CD14-positive monocyte (primary cell): ENCODE results near the gene SPTSSA. TPM values are rescaled to one million over a fixed set of nuclear protein-coding genes. Genes with fewer than 3 reads are reported as not detected.

Experiments
- DNase-seq, 3 donors: peaks; one replicate each; pipeline ENCODE4 v3.0.0-alpha.2; 2011 to 2022
- H2AFZ ChIP-seq: 2 replicates; pipeline ENCODE4 v1.6.0; 2012; ENCODE audit warnings: mild to moderate bottlenecking, low read depth, low read length, inconsistent platforms; ENCODE audit not compliant: insufficient read depth, poor library complexity, severe bottlenecking
- H3K27ac ChIP-seq, 2 donors: 1 replicate in 1 of 2; 2 replicates in 1 of 2; pipeline ENCODE4 v1.5.1; 2012 to 2013; ENCODE audit warnings: low read length in 2 of 2, control low read depth in 1 of 2, inconsistent platforms in 1 of 2, low read depth in 1 of 2, mild to moderate bottlenecking in 1 of 2
- H3K27me3 ChIP-seq, 2 donors: one replicate each; pipeline versions ENCODE4 v1.6.0 to v1.6.1; 2011 to 2013; ENCODE audit warnings: low read length in 2 of 2; ENCODE audit not compliant: control insufficient read depth in 2 of 2, insufficient read depth in 2 of 2
- H3K36me3 ChIP-seq, 2 donors: replicated peaks in 1 of 2; 1 replicate in 1 of 2; 2 replicates in 1 of 2; pipeline versions ENCODE4 v1.5.1 to v1.6.1; 2012 to 2013; ENCODE audit warnings: low read length in 2 of 2, control low read depth in 1 of 2, inconsistent platforms in 1 of 2, mild to moderate bottlenecking in 1 of 2; ENCODE audit not compliant: insufficient read depth in 2 of 2, control insufficient read depth in 1 of 2
- H3K4me1 ChIP-seq, 2 donors: 1 replicate in 1 of 2; 2 replicates in 1 of 2; pipeline versions ENCODE4 v1.5.1 to v1.6.1; 2012 to 2013; ENCODE audit warnings: low read length in 2 of 2, control low read depth in 1 of 2, inconsistent platforms in 1 of 2, mild to moderate bottlenecking in 1 of 2, moderate library complexity in 1 of 2; ENCODE audit not compliant: insufficient read depth in 2 of 2, control insufficient read depth in 1 of 2
- H3K4me2 ChIP-seq: replicated peaks from 2 replicates; pipeline ENCODE3; 2012; ENCODE audit warnings: low read length, moderate library complexity, mild to moderate bottlenecking; ENCODE audit not compliant: poor library complexity, severe bottlenecking; ENCODE audit errors: extremely low read depth
- H3K4me3 ChIP-seq, 3 experiments: fragments of 200-600 bp in 1 of 3; sonication (generic) in 1 of 3; replicated peaks in 1 of 3; 1 replicate in 2 of 3; 2 replicates in 1 of 3; pipeline ENCODE4 v1.5.1; 2011 to 2013; ENCODE audit warnings: low read length in 3 of 3, mild to moderate bottlenecking in 3 of 3, control low read depth in 2 of 3, low read depth in 2 of 3, inconsistent platforms in 1 of 3, moderate library complexity in 1 of 3
- H3K79me2 ChIP-seq: 2 replicates; pipeline ENCODE4 v1.6.0; 2012; ENCODE audit warnings: mild to moderate bottlenecking, control low read depth, inconsistent platforms, low read length, moderate library complexity; ENCODE audit not compliant: insufficient read depth
- H3K9ac ChIP-seq: 2 replicates; pipeline ENCODE4 v1.6.0; 2017; ENCODE audit warnings: low read length, mild to moderate bottlenecking; ENCODE audit not compliant: insufficient read depth, poor library complexity, severe bottlenecking
- H3K9me3 ChIP-seq, 2 donors: replicated peaks in 1 of 2; 1 replicate in 1 of 2; 2 replicates in 1 of 2; pipeline versions ENCODE4 v1.5.1 to v1.6.1; 2012 to 2013; ENCODE audit warnings: low read length in 2 of 2, control low read depth in 1 of 2; ENCODE audit not compliant: control insufficient read depth in 1 of 2, insufficient read depth in 1 of 2
- H4K20me1 ChIP-seq: 2 replicates; pipeline ENCODE4 v1.6.0; 2012; ENCODE audit warnings: mild to moderate bottlenecking, low read length, control low read depth, moderate library complexity; ENCODE audit not compliant: insufficient read depth
- H3K27ac Mint-ChIP-seq, 7 donors: one replicate each; pipeline ENCODE4 v1.8.0; 2020; ENCODE audit warnings: mild to moderate bottlenecking in 7 of 7, mixed read lengths in 7 of 7, moderate library complexity in 6 of 7, inconsistent platforms in 2 of 7
- H3K27me3 Mint-ChIP-seq, 3 donors: one replicate each; pipeline ENCODE4 v1.8.0; 2021 to 2022; ENCODE audit warnings: low read depth in 3 of 3, mild to moderate bottlenecking in 3 of 3, mixed read lengths in 3 of 3, moderate library complexity in 3 of 3, inconsistent platforms in 1 of 3
- H3K36me3 Mint-ChIP-seq, 2 donors: one replicate each; pipeline ENCODE4 v1.8.0; 2020; ENCODE audit warnings: mixed read lengths in 2 of 2, inconsistent platforms in 1 of 2, mild to moderate bottlenecking in 1 of 2
- H3K4me1 Mint-ChIP-seq: one replicate; pipeline ENCODE4 v1.8.0; 2020; ENCODE audit warnings: mild to moderate bottlenecking, mixed read lengths
- H3K4me3 Mint-ChIP-seq, 2 donors: one replicate each; pipeline ENCODE4 v1.8.0; 2020; ENCODE audit warnings: mild to moderate bottlenecking in 2 of 2, mixed read lengths in 2 of 2, moderate library complexity in 1 of 2
- H3K9me3 Mint-ChIP-seq, 7 donors: one replicate each; pipeline ENCODE4 v1.8.0; 2020 to 2022; ENCODE audit warnings: mixed read lengths in 7 of 7, mild to moderate bottlenecking in 6 of 7, moderate library complexity in 6 of 7, inconsistent platforms in 2 of 7
- WGBS: methylation state at CpG from one replicate; pipeline ENCODE4 v1.1.5; 2013; ENCODE audit warnings: missing lambda C conversion rate; ENCODE audit not compliant: insufficient coverage; 5-methylcytosine and 5-hydroxymethylcytosine counted together
- intact Hi-C, 2 donors: fragments of 100-400 bp; cut with micrococcal nuclease; formaldehyde crosslinking; loops; one replicate each; pipeline versions ENCODE4 v1.15.0 to v1.15.1; 2023
- polyA plus RNA-seq, 3 donors: library from polyadenylated mRNA; depleted of rRNA in 1 of 3; unstranded in 2 of 3; stranded (reverse) in 1 of 3; fragments of 300-500 nt in 2 of 3; fragments of >200 nt in 1 of 3; fragmentation: Illumina TruSeq in 2 of 3; gene quantifications; 1 replicate in 2 of 3; 2 replicates in 1 of 3; pipeline ENCODE4 v1.2.3, GENCODE V29; 2012 to 2021
- TF ChIP-seq, protein P1 (sequence below): fragments of 200-600 bp; IDR thresholded peaks from one replicate; pipeline ENCODE4 v1.8.0; 2022; ENCODE audit warnings: antibody characterized with exemption, mild to moderate bottlenecking

SPTSSA gene
- polyA plus RNA-seq, 3 donors = 14.2 to 85.7 (median 70.6) TPM

DNA sequence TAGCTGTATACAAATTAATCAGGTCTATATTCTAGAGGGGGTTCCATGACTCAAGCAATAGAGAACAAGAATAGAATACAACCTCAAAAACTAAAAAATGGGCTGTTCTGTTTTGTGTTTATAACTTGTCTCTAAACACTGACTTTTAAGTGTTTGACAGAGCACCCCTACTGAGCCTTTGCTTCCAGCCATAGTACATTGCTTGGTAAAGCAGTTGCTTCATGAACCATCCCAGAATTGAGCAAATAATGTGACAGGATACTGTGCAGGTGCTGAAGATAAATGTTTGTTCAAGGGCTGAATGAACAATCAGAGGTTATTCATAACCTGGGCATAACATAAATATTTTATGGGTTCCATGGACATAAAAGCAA is 11.5 kb downstream of the SPTSSA start:
- peaks cover 42% of the 10 kb centered on the region for H4K20me1 ChIP-seq
- Mint-ChIP-seq H3K27ac (no peak overlapping the region), H3K27me3 (peaks cover 0 to 1% (median 0%) of the 10 kb centered on the region in 3 donors), H3K36me3 (peaks cover 37 to 67% of the 10 kb centered on the region in 2 donors), H3K4me3 (no peak overlapping the region), H3K9me3 (peaks cover 0 to 2% (median 0%) of the 10 kb centered on the region in 7 donors), H3K4me1 (no peaks in the 10 kb centered on the region)
- H3K36me3 ChIP-seq = peaks cover 27 to 77% of the 10 kb centered on the region in 2 donors
- DNase-seq = no peak
- peaks cover 75% of the 10 kb centered on the region for H3K79me2 ChIP-seq
- H3K4me2 ChIP-seq = no peak overlapping the region
- H3K4me3 ChIP-seq = no peak overlapping the region
- H3K27me3 ChIP-seq = no peaks in the 10 kb centered on the region
- TF ChIP-seq, protein P1, sequence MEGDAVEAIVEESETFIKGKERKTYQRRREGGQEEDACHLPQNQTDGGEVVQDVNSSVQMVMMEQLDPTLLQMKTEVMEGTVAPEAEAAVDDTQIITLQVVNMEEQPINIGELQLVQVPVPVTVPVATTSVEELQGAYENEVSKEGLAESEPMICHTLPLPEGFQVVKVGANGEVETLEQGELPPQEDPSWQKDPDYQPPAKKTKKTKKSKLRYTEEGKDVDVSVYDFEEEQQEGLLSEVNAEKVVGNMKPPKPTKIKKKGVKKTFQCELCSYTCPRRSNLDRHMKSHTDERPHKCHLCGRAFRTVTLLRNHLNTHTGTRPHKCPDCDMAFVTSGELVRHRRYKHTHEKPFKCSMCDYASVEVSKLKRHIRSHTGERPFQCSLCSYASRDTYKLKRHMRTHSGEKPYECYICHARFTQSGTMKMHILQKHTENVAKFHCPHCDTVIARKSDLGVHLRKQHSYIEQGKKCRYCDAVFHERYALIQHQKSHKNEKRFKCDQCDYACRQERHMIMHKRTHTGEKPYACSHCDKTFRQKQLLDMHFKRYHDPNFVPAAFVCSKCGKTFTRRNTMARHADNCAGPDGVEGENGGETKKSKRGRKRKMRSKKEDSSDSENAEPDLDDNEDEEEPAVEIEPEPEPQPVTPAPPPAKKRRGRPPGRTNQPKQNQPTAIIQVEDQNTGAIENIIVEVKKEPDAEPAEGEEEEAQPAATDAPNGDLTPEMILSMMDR = no peak
- H3K4me1 ChIP-seq = no peaks in the 10 kb centered on the region
- intact Hi-C loops = no loop called here
- H3K9me3 ChIP-seq = no peaks in the 10 kb centered on the region
- H2AFZ ChIP-seq = no peak overlapping the region
- no peak overlapping the region for H3K27ac ChIP-seq
- H3K9ac ChIP-seq = no peak overlapping the region

DNA sequence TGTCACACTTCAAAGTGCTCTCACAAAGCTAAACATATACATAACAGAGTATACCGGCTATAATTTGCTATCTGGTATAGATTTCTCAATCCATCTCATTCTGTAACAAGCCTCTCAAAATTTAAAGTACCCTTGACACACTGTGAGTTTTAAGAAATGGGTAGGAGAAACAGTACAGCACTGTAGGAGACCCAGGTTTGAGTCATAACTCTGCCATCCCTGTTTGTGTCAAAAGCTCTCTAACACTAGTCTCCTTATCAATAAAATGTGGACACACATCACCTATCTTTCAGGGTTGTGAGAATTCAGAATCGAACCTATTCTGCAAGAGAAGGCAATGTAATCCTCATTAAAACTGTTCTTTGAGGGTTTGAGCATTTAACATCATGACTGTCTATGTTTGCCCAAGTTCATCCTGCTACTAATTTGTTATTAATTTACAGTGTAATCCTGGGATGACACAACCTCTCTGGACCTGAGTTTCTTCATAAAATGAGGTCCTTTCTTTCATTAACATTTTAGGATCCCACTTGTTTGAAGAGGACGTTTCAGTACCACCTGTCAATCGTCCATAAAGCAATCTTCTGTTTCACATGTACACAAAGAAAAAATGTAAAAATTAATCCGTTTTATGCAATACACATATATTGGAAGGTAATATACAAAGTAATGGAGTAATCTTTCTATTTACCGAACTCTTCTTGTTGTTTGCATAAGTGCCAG is 12.1 kb downstream of the SPTSSA start:
- Histone ChIP-seq H3K27me3 (no peaks in the 10 kb centered on the region), H3K36me3 (peaks cover 22 to 71% of the 10 kb centered on the region in 2 donors), H3K9me3 (no peaks in the 10 kb centered on the region), H3K4me2 (no peak overlapping the region), H3K79me2 (peaks cover 71% of the 10 kb centered on the region), H3K27ac (no peak overlapping the region), H3K4me3 (no peak overlapping the region), H3K9ac (no peak overlapping the region), H2AFZ (no peak overlapping the region), H3K4me1 (no peaks in the 10 kb centered on the region), H4K20me1 (peaks cover 42% of the 10 kb centered on the region)
- Mint-ChIP-seq H3K36me3 (peaks cover 37 to 62% of the 10 kb centered on the region in 2 donors), H3K4me3 (no peak overlapping the region), H3K4me1 (no peaks in the 10 kb centered on the region), H3K27me3 (peaks cover 0 to 1% (median 0%) of the 10 kb centered on the region in 3 donors), H3K9me3 (peaks cover 0 to 4% (median 0%) of the 10 kb centered on the region in 7 donors), H3K27ac (no peak overlapping the region)
- intact Hi-C loops = no loop called here
- DNase-seq = no peak
- TF ChIP-seq, protein P1 = no peak
- no CpG with 5 or more reads among the region's 6 CpGs for WGBS
